Measurements from ENCODE around the gene KPNA6.

DNA sequence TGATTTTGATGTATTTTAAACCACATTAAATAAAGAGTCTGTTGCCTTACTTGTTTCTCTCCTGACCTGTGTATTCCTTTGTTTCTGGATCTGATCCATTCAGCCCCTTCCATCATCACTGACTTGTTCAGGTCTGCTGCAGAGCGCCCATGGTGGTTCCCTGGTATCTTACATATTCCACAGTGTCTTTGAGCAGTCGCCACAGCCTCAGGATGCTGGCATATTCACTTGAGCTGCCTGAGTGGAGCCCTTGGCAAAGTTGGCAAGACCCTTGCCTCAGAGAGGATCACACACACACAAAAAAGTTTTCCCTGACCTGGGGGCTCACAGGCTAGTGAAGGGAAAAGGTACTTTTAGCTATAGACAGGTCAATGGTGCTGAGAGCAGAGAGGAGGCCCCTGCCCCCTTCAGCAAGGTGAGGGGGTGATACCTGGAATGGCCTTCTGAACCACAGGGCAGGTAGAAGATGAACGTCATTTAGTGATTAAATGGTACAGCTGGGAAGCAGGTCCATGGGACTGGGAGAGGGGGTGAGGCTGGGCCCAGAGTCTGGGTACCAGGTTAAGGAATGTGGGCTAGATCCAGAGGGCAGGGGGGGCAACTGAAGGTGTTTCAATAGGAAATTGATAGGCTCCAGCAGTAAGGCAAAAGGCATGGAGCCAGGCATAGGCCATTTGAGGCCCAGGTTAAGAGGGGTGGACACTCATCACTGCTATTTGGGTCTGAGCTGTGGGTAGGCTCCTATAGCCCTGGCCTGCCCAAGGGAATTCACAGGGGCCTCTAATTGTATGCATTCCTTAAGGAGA is 90.6 kb downstream of the KPNA6 start:
- TF ChIP-seq SIN3A (IDR thresholded peaks at IDR 0.05; ENCODE audit: borderline replicate concordance, insufficient read depth, low read length): no peak
- TF ChIP-seq POLR2AphosphoS5 (IDR thresholded peaks at IDR 0.05; ENCODE audit: low read depth, low read length): no peak; the same call in none of the 2 replicates

Data from PFSK-1 (cell line).